Kidney epithelial cell (primary cell): ENCODE results near the gene ARHGAP22. TPM values are rescaled to one million over a fixed set of nuclear protein-coding genes. Genes with fewer than 3 reads are reported as not detected.

Experiments used
- DNase-seq: peaks from one replicate; pipeline ENCODE4 v3.0.0-alpha.2; 2010; ENCODE audit warnings: low read depth
- H3K27me3 ChIP-seq: 2 replicates; pipeline ENCODE4 v1.6.0; 2011; ENCODE audit warnings: low read length; ENCODE audit not compliant: control insufficient read depth, insufficient read depth
- H3K36me3 ChIP-seq: 2 replicates; pipeline ENCODE4 v1.5.1; 2011; ENCODE audit warnings: low read length; ENCODE audit not compliant: control insufficient read depth, insufficient read depth
- H3K4me3 ChIP-seq: 2 replicates; pipeline ENCODE4 v1.5.1; 2011; ENCODE audit warnings: low read depth, mild to moderate bottlenecking, control low read depth, low read length
- CTCF ChIP-seq: IDR thresholded peaks from 2 replicates; pipeline ENCODE4 v1.5.1; 2011; ENCODE audit warnings: mild to moderate bottlenecking, moderate library complexity, low read length, control low read depth, inconsistent platforms; ENCODE audit not compliant: insufficient read depth, poor library complexity, severe bottlenecking
- total RNA-seq: library from RNA; depleted of rRNA; stranded (reverse); fragments of >200 nt; gene quantifications from 2 replicates; pipeline ENCODE4 v1.2.3, GENCODE V29; 2015

ARHGAP22 gene
- total RNA-seq, 1 donor from 2014 or later, result 7.0 TPM

DNA sequence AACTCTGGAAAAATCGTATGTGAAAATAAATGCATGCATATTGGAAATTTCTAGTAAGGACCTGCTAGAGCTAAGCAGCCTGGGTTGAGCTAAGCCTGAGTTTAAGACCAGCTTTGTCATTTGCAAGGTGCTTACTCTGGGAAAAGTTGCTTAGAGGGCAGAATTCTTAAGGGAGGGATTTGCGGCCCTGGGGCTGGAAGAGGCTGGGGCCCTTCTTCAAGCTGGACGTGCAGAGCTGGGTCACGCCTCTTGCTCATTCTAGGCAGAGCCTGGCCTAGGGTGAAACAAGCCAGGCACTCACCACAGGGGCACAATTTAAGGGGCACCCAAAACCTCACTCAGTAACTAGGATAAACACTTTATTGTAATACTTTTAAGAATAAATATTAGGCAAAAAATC lies 137.2 kb downstream of the ARHGAP22 start:
- DNase-seq, result no peak
- no peak for TF ChIP-seq CTCF
- Histone ChIP-seq H3K27me3 (no peaks in the 10 kb centered on the region), H3K36me3 (no peaks in the 10 kb centered on the region), H3K4me3 (no peak overlapping the region)

- Histone ChIP-seq H3K4me3 (no peak overlapping the region), H3K27me3 (no peaks in the 10 kb centered on the region), H3K36me3 (no peaks in the 10 kb centered on the region)
- DNase-seq, result no peak
- TF ChIP-seq CTCF, result no peak
Observed at GRCh38 chr10:48466611-48467240, 138.1 kb downstream of the ARHGAP22 start.

GRCh38 chr10:48465860-48466521 lies 138.9 kb downstream of the ARHGAP22 start:
- H3K27me3 ChIP-seq, result no peaks in the 10 kb centered on the region
- no peaks in the 10 kb centered on the region for H3K36me3 ChIP-seq
- DNase-seq, result no peak
- TF ChIP-seq CTCF, result no peak
- no peak overlapping the region for H3K4me3 ChIP-seq

DNA sequence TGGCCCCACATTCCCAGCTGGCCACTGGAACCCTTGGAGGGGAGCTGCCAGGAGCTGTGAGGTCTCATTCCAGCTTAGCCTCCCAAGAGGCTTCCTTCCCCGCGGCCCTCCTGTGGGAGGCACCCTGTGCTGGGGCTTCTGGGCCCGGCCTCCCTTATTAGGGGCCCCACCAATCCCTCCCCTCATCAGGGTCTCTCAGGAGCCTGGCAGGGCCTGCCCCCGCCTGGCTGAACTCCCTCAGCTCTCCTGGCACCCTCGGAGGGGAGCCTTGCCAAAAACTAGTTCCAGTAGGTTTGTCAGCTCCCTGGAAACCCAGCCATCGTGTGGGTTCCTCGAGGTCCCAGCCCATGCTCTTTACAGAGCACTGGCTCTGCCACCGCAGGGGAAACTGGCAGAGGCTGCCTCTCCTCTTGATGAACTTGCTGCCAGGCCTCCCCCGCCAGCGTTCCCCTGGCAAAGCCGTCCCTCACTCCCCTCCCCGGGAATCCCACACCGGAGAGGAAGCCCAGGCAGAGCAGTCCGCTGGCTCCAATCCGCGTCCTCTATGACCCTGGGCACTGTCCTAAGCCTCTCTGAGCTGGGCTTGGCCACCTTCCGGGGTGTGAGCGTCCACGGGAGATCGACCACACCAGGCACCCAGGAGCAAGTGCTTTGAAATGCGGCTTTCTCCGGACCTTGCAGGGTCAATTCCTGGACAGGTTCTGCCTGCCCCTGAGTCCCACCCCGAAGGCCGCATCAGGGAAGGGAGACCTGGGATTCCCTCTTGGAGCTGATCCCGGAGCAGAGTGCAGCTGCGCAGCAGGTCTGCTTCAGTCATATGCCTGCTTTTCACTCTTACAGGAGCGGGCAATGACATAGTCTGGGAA lies 139.8 kb downstream of the ARHGAP22 start:
- TF ChIP-seq CTCF, result no peak
- no peak for DNase-seq
- H3K4me3 ChIP-seq, result no peak overlapping the region
- H3K27me3 ChIP-seq, result no peaks in the 10 kb centered on the region
- H3K36me3 ChIP-seq, result no peaks in the 10 kb centered on the region

DNA sequence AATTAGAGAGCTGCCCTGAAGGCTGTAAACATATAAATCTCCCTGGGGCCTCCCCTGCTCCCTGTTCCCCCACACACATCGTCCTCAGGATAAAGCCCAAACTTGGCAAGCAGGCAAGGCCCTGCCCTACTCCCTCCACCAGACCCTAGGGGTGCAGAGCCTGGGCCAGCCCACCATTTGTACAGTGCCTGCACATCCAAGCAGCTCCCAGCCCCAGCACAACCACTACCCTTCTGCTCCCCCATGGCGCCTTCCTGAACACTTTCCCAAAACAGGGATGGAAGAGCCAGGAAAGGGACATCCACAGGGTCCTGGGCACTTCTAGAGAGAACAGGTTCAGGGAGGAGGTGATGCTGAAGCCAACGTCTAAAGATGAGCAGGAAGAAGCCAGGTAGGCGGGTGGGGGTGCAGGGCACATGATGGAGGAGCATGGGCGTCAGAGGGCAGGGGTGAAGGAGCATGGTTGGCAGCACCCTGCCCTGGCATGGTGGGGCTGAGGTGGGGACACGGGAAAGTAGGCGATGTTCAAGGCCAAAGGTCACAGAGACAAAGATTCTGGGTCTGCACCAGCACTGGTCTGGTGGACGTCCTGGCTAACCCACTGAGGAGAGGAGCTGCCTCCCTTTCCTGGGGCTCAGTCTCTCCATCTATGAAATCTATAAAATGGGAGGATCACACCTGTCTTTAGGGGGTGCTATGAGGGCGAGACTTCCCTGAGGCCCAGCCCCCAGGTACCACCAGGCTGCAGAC lies 140.6 kb downstream of the ARHGAP22 start:
- DNase-seq, result no peak
- no peak overlapping the region for H3K4me3 ChIP-seq
- no peaks in the 10 kb centered on the region for H3K36me3 ChIP-seq
- no peak for TF ChIP-seq CTCF
- H3K27me3 ChIP-seq, result no peaks in the 10 kb centered on the region
